Testis (tissue), 3 donors: ENCODE measurements around the gene BCAS3. TPM values are rescaled to one million over a fixed set of nuclear protein-coding genes. Genes with fewer than 3 reads are reported as not detected.

Experiments used
- DNase-seq: peaks from one replicate; pipeline ENCODE4 v3.0.0-alpha.2; 2019
- H3K27ac ChIP-seq, 2 donors: fragments of 200-600 bp; sonication (generic); one replicate each; pipeline ENCODE4 v1.5.1; 2019
- H3K27me3 ChIP-seq: fragments of 200-600 bp; sonication (generic); one replicate; pipeline ENCODE4 v1.5.1; 2019
- H3K36me3 ChIP-seq: fragments of 200-600 bp; sonication (generic); one replicate; pipeline ENCODE4 v1.5.1; 2017; ENCODE audit warnings: low read depth; ENCODE audit errors: missing control alignments
- H3K4me1 ChIP-seq: fragments of 200-600 bp; sonication (generic); one replicate; pipeline ENCODE4 v1.5.1; 2019
- H3K4me3 ChIP-seq, 2 donors: fragments of 200-600 bp; sonication (generic); one replicate each; pipeline ENCODE4 v1.5.1; 2017 to 2019
- H3K9me3 ChIP-seq: fragments of 200-600 bp; sonication (generic); one replicate; pipeline ENCODE4 v1.5.1; 2017
- CTCF ChIP-seq, 3 experiments: fragments of 450-650 bp in 2 of 3; fragments of 200-600 bp in 1 of 3; sonication (generic) in 1 of 3; IDR thresholded peaks; one replicate each; pipeline ENCODE4 v1.5.1; 2016 to 2019; ENCODE audit warnings: antibody characterized with exemption in 3 of 3, mild to moderate bottlenecking in 2 of 3, moderate library complexity in 1 of 3
- POLR2A ChIP-seq: fragments of 450-650 bp; IDR thresholded peaks from one replicate; pipeline ENCODE4 v1.6.1; 2017; ENCODE audit warnings: antibody characterized with exemption, mild to moderate bottlenecking, moderate library complexity
- WGBS, 2 donors: methylation state at CpG; one replicate each; pipeline ENCODE4 v1.1.5; 2018; 5-methylcytosine and 5-hydroxymethylcytosine counted together
- intact Hi-C: fragments of 100-400 bp; cut with DNase I; formaldehyde crosslinking; loops from one replicate; pipeline ENCODE4 v1.15.1; 2023; ENCODE audit warnings: low total_unique reads
- polyA plus RNA-seq: library from polyadenylated mRNA; stranded (reverse); fragments of 350-450 nt; fragmentation: Illumina TruSeq; extraction: RNeasy Lipid Tissue Mini Kit (QIAGEN cat#74804); gene quantifications from one replicate; pipeline ENCODE4 v1.2.3, GENCODE V29; 2014; ENCODE audit warnings: low read depth, low replicate concordance; ENCODE audit not compliant: insufficient read depth
- total RNA-seq, 2 donors: library from RNA; depleted of rRNA; stranded (reverse); fragments of >200 nt; gene quantifications; one replicate each; pipeline ENCODE4 v1.2.3, GENCODE V29; 2016

The BCAS3 gene
- total and polyA plus RNA-seq, 3 donors from 2014 or later = 54.8 to 96.7 (median 73.0) TPM

GRCh38 chr17:61408151-61409041 is 730.7 kb downstream of the BCAS3 start:
- 35 to 43% methylated on average over 21 to 41 of the region's 41 CpGs for WGBS, 2 donors
- Histone ChIP-seq H3K36me3 (no peaks in the 10 kb centered on the region), H3K27ac (peak overlapping the region; percentile 68 to 95), H3K4me3 (peak overlapping the region in 1 of 2 donors; percentile 57), H3K4me1 (peaks cover 19% of the 10 kb centered on the region), H3K9me3 (no peaks in the 10 kb centered on the region), H3K27me3 (no peaks in the 10 kb centered on the region)
- intact Hi-C loops = loop anchor here (10.0 kb wide), 1 partner anchor 154 kb away; no protein-coding TSS in a partner anchor
- DNase-seq = no peak
- no peak for TF ChIP-seq CTCF (IDR thresholded peaks at IDR 0.05)
- no peak for TF ChIP-seq POLR2A

GRCh38 chr17:61409301-61410112 is 731.9 kb downstream of the BCAS3 start:
- DNase-seq = peak; percentile 75
- intact Hi-C loops = loop anchor here (10.0 kb wide), 1 partner anchor 155 kb away; no protein-coding TSS in a partner anchor
- Histone ChIP-seq H3K27ac (peak overlapping the region; percentile 68 to 95), H3K9me3 (no peaks in the 10 kb centered on the region), H3K27me3 (no peaks in the 10 kb centered on the region), H3K36me3 (no peaks in the 10 kb centered on the region), H3K4me1 (peaks cover 19% of the 10 kb centered on the region), H3K4me3 (peak overlapping the region; percentile 55 to 59)
- no peak for TF ChIP-seq POLR2A
- TF ChIP-seq CTCF (IDR thresholded peaks at IDR 0.05) = peak; percentile 20 to 72 (median 38)
- 1 to 5% methylated on average over 39 to 73 of the region's 73 CpGs for WGBS, 2 donors

- TF ChIP-seq CTCF (IDR thresholded peaks at IDR 0.05) (peak; percentile 69 to 76 (median 70)), POLR2A (no peak)
- Histone ChIP-seq H3K27ac (peak overlapping the region; percentile 88 to 95), H3K4me1 (peaks cover 16% of the 10 kb centered on the region), H3K36me3 (no peaks in the 10 kb centered on the region), H3K9me3 (no peaks in the 10 kb centered on the region), H3K4me3 (peak overlapping the region; percentile 59 to 64), H3K27me3 (no peaks in the 10 kb centered on the region)
- DNase-seq = peak; percentile 90
- intact Hi-C loops = no loop called here
- WGBS, 2 donors = 4 to 15% methylated on average over 32 to 48 of the region's 48 CpGs
Measured at GRCh38 chr17:61410141-61411010, 732.7 kb downstream of the BCAS3 start.

GRCh38 chr17:61411011-61411260 is 733.3 kb downstream of the BCAS3 start:
- no peaks in the 10 kb centered on the region for H3K9me3 ChIP-seq
- DNase-seq = no peak
- H3K27me3 ChIP-seq = no peaks in the 10 kb centered on the region
- intact Hi-C loops = no loop called here
- WGBS, 2 donors = 3% methylated on average over 27 of the region's 29 CpGs; no CpG with 5 or more reads in 1 of the 2 donors
- TF ChIP-seq CTCF (IDR thresholded peaks at IDR 0.05) (no peak), POLR2A (no peak)
- no peaks in the 10 kb centered on the region for H3K36me3 ChIP-seq
- H3K27ac ChIP-seq = peak overlapping the region; percentile 88 to 95
- peaks cover 16% of the 10 kb centered on the region for H3K4me1 ChIP-seq
- H3K4me3 ChIP-seq = peak overlapping the region; percentile 59 to 64
